HepG2 (cell line): ENCODE results near the gene WDR27. TPM values are rescaled to one million over a fixed set of nuclear protein-coding genes. Genes with fewer than 3 reads are reported as not detected.

Source experiments
- GMEB1 ChIP-seq: sonication (generic); formaldehyde crosslinking; IDR thresholded peaks from 2 replicates; pipeline ENCODE4 v1.5.1; 2020; ENCODE audit warnings: missing genetic modification reagents, mild to moderate bottlenecking, borderline replicate concordance
- HDAC1 ChIP-seq: sonication (generic); formaldehyde crosslinking; IDR thresholded peaks from 2 replicates; pipeline ENCODE4 v1.5.1; 2020; ENCODE audit warnings: mild to moderate bottlenecking, missing genetic modification reagents
- IRF1 ChIP-seq: sonication (generic); formaldehyde crosslinking; IDR thresholded peaks from 2 replicates; pipeline ENCODE4 v1.4.0; 2020; ENCODE audit warnings: low read depth, mild to moderate bottlenecking, missing genetic modification reagents
- NR0B2 ChIP-seq: sonication (generic); formaldehyde crosslinking; IDR thresholded peaks from 2 replicates; pipeline ENCODE4 v1.4.0; 2020; ENCODE audit warnings: mild to moderate bottlenecking, missing genetic modification reagents
- TOPORS ChIP-seq: sonication (generic); formaldehyde crosslinking; IDR thresholded peaks from 2 replicates; pipeline ENCODE4 v1.8.0; 2023; ENCODE audit warnings: mild to moderate bottlenecking, missing genetic modification reagents
- ZNF276 ChIP-seq: sonication (generic); formaldehyde crosslinking; IDR thresholded peaks from 2 replicates; pipeline ENCODE4 v1.4.0; 2020; ENCODE audit warnings: mild to moderate bottlenecking, low read depth, missing genetic modification reagents
- ZNF616 ChIP-seq: sonication (generic); formaldehyde crosslinking; IDR thresholded peaks from 2 replicates; pipeline ENCODE4 v1.5.0; 2020; ENCODE audit warnings: low read depth, mild to moderate bottlenecking, missing genetic modification reagents
- ZNF704 ChIP-seq: sonication (generic); formaldehyde crosslinking; IDR thresholded peaks from 2 replicates; pipeline ENCODE4 v1.8.1; 2023; ENCODE audit warnings: mild to moderate bottlenecking, inconsistent platforms, moderate library complexity, missing genetic modification reagents, borderline replicate concordance
- polyA plus RNA-seq, 8 experiments: library from polyadenylated mRNA; depleted of rRNA in 3 of 8; stranded (reverse) in 7 of 8; unstranded in 1 of 8; fragments of >200 nt; fragmentation: Illumina TruSeq in 4 of 8; extraction: Trizol in 4 of 8; gene quantifications; 2 replicates each; pipeline versions ENCODE4 v1.2.1 to v1.2.3, GENCODE V29; 2011 to 2016; ENCODE audit warnings: low read depth in 4 of 8, missing spikeins in 1 of 8, mixed read lengths in 1 of 8; ENCODE audit not compliant: insufficient read depth in 1 of 8
- total RNA-seq, 5 experiments: library from RNA; depleted of rRNA; stranded (reverse); fragments of >200 nt; fragmentation: Illumina TruSeq; extraction: Trizol; gene quantifications; 2 replicates each; pipeline ENCODE4 v1.2.3, GENCODE V29; 2016; ENCODE audit warnings: low read depth in 1 of 5
- TF ChIP-seq, protein P1 (sequence below): sonication (generic); formaldehyde crosslinking; IDR thresholded peaks from 2 replicates; pipeline ENCODE4 v1.4.0; 2020; ENCODE audit warnings: missing genetic modification reagents
- TF ChIP-seq, protein P2 (sequence below): sonication (generic); formaldehyde crosslinking; IDR thresholded peaks from 2 replicates; pipeline ENCODE4 v1.5.1; 2020; ENCODE audit warnings: missing genetic modification reagents, mild to moderate bottlenecking, borderline replicate concordance

WDR27 gene
- total and polyA plus RNA-seq, 2 of the 13 experiments (the other 11 are each of a cell fraction or from before 2014, with no cell fraction given) = 34.1 to 80.3 TPM

DNA sequence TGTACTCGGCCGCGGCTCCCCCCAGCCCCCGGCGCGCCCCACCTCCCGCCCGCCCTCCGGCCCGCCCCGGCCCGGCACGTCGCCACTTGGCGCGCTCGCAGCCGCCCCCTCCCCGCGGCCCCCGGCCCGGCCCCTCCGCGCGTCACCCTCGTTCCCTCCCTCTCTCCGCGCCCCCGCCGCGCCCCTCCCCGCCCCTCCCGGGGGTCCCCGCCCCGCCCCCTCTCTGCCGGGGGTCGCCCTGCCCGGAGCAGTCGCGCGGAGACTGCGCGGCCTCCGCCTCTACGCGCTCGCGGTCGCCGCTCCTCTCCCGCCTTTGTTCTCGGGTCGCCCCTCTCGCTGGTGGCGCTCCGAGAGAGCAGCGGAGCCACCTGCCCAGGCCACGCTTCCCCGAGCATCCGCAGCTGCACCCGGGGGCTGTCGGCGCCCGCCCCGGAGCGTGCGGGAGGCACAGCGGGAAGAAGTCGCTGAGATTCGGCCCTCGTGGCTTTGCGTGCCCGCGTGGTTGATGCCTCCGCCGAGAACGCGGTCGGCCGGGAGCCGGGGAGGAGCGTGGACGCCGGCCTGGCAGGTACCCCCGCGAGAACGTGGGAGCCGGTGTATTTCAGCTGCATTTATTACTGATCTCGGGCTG is 22.8 kb upstream of the WDR27 start, which contains the start of gene PHF10 (continued):
- TF ChIP-seq, protein P1, sequence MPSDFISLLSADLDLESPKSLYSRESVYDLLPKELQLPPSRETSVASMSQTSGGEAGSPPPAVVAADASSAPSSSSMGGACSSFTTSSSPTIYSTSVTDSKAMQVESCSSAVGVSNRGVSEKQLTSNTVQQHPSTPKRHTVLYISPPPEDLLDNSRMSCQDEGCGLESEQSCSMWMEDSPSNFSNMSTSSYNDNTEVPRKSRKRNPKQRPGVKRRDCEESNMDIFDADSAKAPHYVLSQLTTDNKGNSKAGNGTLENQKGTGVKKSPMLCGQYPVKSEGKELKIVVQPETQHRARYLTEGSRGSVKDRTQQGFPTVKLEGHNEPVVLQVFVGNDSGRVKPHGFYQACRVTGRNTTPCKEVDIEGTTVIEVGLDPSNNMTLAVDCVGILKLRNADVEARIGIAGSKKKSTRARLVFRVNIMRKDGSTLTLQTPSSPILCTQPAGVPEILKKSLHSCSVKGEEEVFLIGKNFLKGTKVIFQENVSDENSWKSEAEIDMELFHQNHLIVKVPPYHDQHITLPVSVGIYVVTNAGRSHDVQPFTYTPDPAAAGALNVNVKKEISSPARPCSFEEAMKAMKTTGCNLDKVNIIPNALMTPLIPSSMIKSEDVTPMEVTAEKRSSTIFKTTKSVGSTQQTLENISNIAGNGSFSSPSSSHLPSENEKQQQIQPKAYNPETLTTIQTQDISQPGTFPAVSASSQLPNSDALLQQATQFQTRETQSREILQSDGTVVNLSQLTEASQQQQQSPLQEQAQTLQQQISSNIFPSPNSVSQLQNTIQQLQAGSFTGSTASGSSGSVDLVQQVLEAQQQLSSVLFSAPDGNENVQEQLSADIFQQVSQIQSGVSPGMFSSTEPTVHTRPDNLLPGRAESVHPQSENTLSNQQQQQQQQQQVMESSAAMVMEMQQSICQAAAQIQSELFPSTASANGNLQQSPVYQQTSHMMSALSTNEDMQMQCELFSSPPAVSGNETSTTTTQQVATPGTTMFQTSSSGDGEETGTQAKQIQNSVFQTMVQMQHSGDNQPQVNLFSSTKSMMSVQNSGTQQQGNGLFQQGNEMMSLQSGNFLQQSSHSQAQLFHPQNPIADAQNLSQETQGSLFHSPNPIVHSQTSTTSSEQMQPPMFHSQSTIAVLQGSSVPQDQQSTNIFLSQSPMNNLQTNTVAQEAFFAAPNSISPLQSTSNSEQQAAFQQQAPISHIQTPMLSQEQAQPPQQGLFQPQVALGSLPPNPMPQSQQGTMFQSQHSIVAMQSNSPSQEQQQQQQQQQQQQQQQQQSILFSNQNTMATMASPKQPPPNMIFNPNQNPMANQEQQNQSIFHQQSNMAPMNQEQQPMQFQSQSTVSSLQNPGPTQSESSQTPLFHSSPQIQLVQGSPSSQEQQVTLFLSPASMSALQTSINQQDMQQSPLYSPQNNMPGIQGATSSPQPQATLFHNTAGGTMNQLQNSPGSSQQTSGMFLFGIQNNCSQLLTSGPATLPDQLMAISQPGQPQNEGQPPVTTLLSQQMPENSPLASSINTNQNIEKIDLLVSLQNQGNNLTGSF = peak; percentile 84; the same call in 1 of the 2 replicates
- peak; percentile 73; the same call in 1 of the 2 replicates for TF ChIP-seq GMEB1 (CRISPR knock-in tag)
- TF ChIP-seq NR0B2 = peak; percentile 97
- peak; percentile 78 for TF ChIP-seq HDAC1 (CRISPR knock-in tag)
- TF ChIP-seq, protein P2, sequence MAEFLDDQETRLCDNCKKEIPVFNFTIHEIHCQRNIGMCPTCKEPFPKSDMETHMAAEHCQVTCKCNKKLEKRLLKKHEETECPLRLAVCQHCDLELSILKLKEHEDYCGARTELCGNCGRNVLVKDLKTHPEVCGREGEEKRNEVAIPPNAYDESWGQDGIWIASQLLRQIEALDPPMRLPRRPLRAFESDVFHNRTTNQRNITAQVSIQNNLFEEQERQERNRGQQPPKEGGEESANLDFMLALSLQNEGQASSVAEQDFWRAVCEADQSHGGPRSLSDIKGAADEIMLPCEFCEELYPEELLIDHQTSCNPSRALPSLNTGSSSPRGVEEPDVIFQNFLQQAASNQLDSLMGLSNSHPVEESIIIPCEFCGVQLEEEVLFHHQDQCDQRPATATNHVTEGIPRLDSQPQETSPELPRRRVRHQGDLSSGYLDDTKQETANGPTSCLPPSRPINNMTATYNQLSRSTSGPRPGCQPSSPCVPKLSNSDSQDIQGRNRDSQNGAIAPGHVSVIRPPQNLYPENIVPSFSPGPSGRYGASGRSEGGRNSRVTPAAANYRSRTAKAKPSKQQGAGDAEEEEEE = no peak; the same call in 1 of the 2 replicates
- TF ChIP-seq ZNF704 = peak; percentile 96
- TF ChIP-seq TOPORS = no peak; the same call in 1 of the 2 replicates
- TF ChIP-seq ZNF276 (CRISPR knock-in tag) = no peak; the same call in 1 of the 2 replicates
- peak; percentile 67 for TF ChIP-seq ZNF616
- TF ChIP-seq IRF1 (CRISPR knock-in tag) = 0 out of 2 replicates have a peak, but pooled peaks have one; percentile 20
